Measurements from ENCODE around the gene CYP2S1.
"Not testable (repeated sequence)": the region's sequence is repeated elsewhere in the genome, so short reads cannot be mapped to it uniquely, and the experiment has no call there.

CYP2S1 gene

GRCh38 chr19:41228486-41228885, 35.5 kb downstream of the CYP2S1 start:
- no peak for DNase-seq (ENCODE audit: low read depth)
- TF ChIP-seq CTCF (IDR thresholded peaks at IDR 0.05; ENCODE audit: control insufficient read depth, extremely low read depth, insufficient read depth) = no peak
- H3K4me3 ChIP-seq (ENCODE audit: low read depth, low read length) = no peak overlapping the region

- DNase-seq (ENCODE audit: low read depth); H3K4me3 ChIP-seq (ENCODE audit: low read depth, low read length): not testable (repeated sequence)
Measured at GRCh38 chr19:41229338-41229737, 36.3 kb downstream of the CYP2S1 start.

GRCh38 chr19:41230067-41230857, 37.2 kb downstream of the CYP2S1 start:
- no peak overlapping the region for H3K4me3 ChIP-seq (ENCODE audit: low read depth, low read length)
- TF ChIP-seq CTCF (IDR thresholded peaks at IDR 0.05; ENCODE audit: control insufficient read depth, extremely low read depth, insufficient read depth) = no peak
- DNase-seq (ENCODE audit: low read depth) = no peak

- DNase-seq (ENCODE audit: low read depth) = no peak
- H3K4me3 ChIP-seq (ENCODE audit: low read depth, low read length) = no peak overlapping the region
- TF ChIP-seq CTCF (IDR thresholded peaks at IDR 0.05; ENCODE audit: control insufficient read depth, extremely low read depth, insufficient read depth) = no peak
Measured at GRCh38 chr19:41232686-41233085, 39.7 kb downstream of the CYP2S1 start.

- no peak overlapping the region for H3K4me3 ChIP-seq (ENCODE audit: low read depth, low read length)
- DNase-seq (ENCODE audit: low read depth) = no peak
- TF ChIP-seq CTCF (IDR thresholded peaks at IDR 0.05; ENCODE audit: control insufficient read depth, extremely low read depth, insufficient read depth) = no peak
Measured at GRCh38 chr19:41233748-41234240, 40.8 kb downstream of the CYP2S1 start.

GRCh38 chr19:41234512-41235168, 41.6 kb downstream of the CYP2S1 start:
- TF ChIP-seq CTCF (IDR thresholded peaks at IDR 0.05; ENCODE audit: control insufficient read depth, extremely low read depth, insufficient read depth) = no peak
- DNase-seq (ENCODE audit: low read depth) = no peak
- H3K4me3 ChIP-seq (ENCODE audit: low read depth, low read length) = no peak overlapping the region

GRCh38 chr19:41235480-41235879, 42.5 kb downstream of the CYP2S1 start:
- TF ChIP-seq CTCF (IDR thresholded peaks at IDR 0.05; ENCODE audit: control insufficient read depth, extremely low read depth, insufficient read depth) = no peak
- DNase-seq (ENCODE audit: low read depth) = no peak
- no peak overlapping the region for H3K4me3 ChIP-seq (ENCODE audit: low read depth, low read length)
